ENCODE measurements around the gene JCAD.

Gene JCAD

DNA sequence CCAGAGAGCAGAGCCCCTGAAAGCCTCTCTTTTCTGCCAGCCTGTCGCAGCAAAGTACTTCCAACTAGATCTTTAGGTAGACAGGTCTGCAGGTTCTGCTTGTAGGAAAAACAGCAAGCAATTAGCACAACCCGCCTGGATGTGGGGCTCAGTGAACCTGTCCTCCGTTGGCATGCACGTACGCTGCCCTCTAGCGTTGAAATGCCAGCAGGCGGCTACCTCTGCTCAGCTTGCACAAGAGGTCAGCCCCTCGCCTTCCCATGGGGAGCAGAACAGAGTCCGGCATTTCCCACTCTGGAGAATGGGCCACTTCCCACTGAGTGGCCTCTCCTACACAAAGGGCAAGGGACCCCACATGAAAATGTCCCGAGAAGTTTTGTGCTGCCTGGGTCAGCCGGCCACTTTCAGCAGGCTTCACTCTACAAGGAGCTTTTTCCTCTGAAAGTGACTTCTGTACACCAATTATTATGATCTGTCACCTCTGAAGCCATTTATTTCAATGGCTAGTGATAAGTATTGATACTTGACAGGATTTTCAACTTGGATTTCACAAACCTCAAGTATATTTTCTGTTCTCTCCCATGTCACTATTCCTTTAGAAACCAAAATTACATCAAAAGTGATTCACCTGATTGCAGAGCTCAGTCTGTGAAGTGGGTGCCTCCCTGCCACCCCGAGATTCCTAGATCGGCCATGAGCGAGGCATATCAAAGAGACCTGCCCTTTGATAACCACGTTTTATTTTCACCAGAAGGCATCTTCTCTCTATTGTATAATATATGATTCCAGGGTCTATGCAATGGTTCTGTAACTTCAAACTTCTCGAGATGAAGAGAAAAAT lies 56.7 kb downstream of the JCAD start:
- TF ChIP-seq FOXP2 (optimal IDR thresholded peaks at IDR 0.05; ENCODE audit: borderline replicate concordance, extremely low read depth, extremely low read length, insufficient read depth) (peak; percentile 46), TAF1 (IDR thresholded peaks at IDR 0.05; ENCODE audit: borderline replicate concordance, insufficient read depth, low read length) (no peak), POLR2AphosphoS5 (IDR thresholded peaks at IDR 0.05; ENCODE audit: low read depth, low read length) (no peak), SIN3A (IDR thresholded peaks at IDR 0.05; ENCODE audit: borderline replicate concordance, insufficient read depth, low read length) (no peak)
- TF ChIP-seq, protein P1, sequence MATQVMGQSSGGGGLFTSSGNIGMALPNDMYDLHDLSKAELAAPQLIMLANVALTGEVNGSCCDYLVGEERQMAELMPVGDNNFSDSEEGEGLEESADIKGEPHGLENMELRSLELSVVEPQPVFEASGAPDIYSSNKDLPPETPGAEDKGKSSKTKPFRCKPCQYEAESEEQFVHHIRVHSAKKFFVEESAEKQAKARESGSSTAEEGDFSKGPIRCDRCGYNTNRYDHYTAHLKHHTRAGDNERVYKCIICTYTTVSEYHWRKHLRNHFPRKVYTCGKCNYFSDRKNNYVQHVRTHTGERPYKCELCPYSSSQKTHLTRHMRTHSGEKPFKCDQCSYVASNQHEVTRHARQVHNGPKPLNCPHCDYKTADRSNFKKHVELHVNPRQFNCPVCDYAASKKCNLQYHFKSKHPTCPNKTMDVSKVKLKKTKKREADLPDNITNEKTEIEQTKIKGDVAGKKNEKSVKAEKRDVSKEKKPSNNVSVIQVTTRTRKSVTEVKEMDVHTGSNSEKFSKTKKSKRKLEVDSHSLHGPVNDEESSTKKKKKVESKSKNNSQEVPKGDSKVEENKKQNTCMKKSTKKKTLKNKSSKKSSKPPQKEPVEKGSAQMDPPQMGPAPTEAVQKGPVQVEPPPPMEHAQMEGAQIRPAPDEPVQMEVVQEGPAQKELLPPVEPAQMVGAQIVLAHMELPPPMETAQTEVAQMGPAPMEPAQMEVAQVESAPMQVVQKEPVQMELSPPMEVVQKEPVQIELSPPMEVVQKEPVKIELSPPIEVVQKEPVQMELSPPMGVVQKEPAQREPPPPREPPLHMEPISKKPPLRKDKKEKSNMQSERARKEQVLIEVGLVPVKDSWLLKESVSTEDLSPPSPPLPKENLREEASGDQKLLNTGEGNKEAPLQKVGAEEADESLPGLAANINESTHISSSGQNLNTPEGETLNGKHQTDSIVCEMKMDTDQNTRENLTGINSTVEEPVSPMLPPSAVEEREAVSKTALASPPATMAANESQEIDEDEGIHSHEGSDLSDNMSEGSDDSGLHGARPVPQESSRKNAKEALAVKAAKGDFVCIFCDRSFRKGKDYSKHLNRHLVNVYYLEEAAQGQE (IDR thresholded peaks at IDR 0.05; ENCODE audit: insufficient read depth in 1 of 2, low read depth in 2 of 2, low read length in 2 of 2) = no peak

DNA sequence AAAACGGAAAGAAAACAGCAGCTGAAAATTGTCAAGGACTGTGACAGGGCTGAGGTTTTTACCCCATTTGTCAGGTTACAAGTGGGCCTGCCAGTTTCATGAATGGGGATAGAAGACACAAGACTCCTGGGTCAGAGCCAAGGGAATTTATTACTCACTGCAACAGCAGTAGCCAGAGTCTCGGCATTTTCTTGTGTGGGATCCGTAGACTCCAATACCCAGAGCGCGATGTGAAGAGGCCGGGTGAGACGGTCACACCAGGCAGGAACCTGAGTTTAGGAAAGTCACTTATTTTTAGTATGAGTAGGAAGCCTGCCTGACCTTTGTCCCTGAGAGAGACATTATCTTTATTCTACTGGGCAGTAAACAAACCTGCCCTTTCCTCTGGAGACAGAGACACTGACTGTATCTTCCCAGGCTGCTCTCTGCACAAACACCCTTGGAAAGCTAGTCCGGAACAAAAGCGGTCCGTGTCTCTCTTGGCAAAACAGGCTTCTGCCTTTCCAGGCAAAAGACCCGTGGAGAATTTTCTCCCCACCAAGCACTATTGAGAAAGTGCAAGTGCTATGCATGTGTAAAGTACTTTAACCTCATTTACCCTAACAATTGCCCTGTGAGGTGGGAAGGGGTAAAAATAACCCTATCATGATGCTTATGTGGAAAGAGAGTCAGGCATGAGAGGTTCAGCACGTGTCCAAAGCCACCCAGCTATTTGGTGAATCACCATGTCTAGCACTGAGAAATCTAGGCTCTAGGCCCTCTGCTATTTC lies 58.4 kb downstream of the JCAD start:
- TF ChIP-seq FOXP2 (optimal IDR thresholded peaks at IDR 0.05; ENCODE audit: borderline replicate concordance, extremely low read depth, extremely low read length, insufficient read depth) (no peak), TAF1 (IDR thresholded peaks at IDR 0.05; ENCODE audit: borderline replicate concordance, insufficient read depth, low read length) (no peak), POLR2AphosphoS5 (IDR thresholded peaks at IDR 0.05; ENCODE audit: low read depth, low read length) (no peak), SIN3A (IDR thresholded peaks at IDR 0.05; ENCODE audit: borderline replicate concordance, insufficient read depth, low read length) (no peak)
- TF ChIP-seq, protein P1 (IDR thresholded peaks at IDR 0.05; ENCODE audit: insufficient read depth in 1 of 2, low read depth in 2 of 2, low read length in 2 of 2) = no peak

DNA sequence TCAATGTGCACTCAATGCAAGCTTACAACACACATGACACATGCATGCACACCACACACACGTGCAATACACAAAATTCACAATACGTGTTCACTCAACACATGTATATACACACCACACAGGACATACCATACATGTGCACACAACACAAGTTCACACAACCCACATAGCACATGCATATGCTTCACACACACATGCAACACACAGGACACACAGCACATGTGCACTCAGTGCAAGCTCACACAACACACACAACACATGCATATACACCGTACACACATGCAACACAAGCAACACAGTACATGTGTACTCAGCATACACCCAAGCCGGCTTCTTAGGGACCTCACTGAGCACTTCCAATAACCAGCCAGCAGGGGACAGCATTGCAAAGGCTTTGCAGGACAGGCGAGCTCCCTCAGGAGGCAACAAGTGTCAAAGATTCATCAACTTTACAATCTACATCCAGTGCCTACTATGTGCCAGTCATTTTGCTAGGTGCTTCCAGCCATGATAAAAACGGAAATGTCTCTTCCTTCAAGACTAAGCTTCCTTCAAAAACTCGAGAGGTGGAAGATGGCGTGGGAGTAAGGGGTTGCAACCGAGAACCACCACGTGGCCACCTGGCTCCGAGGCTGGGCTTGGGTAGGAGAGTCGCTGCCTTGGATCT lies 61.1 kb downstream of the JCAD start:
- TF ChIP-seq POLR2AphosphoS5 (IDR thresholded peaks at IDR 0.05; ENCODE audit: low read depth, low read length) = no peak
- peak; percentile 28 for TF ChIP-seq FOXP2 (optimal IDR thresholded peaks at IDR 0.05; ENCODE audit: borderline replicate concordance, extremely low read depth, extremely low read length, insufficient read depth)

DNA sequence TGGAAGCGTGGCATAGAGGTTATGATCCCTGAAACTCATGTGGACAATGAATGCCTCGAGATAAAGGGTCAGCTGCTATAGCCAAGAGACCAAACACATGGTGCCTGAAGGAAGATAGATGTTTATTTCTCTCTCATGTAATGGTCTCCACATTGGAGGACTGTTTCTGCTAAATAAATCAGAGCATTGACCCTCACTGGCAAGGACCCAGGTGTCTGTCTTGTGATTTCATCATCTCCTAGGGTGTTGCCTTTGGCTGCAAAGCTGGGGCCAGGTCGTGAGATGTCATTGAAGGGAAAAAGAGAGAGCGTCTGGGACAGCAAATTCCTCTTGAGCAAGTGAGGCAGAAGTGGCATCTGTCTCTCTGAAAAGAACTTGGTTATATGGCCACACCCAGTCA lies 64.6 kb downstream of the JCAD start:
- TF ChIP-seq POLR2AphosphoS5 (IDR thresholded peaks at IDR 0.05; ENCODE audit: low read depth, low read length) = no peak
- no peak for TF ChIP-seq SIN3A (IDR thresholded peaks at IDR 0.05; ENCODE audit: borderline replicate concordance, insufficient read depth, low read length)
- TF ChIP-seq TAF1 (IDR thresholded peaks at IDR 0.05; ENCODE audit: borderline replicate concordance, insufficient read depth, low read length) = no peak
- TF ChIP-seq, protein P1 (IDR thresholded peaks at IDR 0.05; ENCODE audit: insufficient read depth in 1 of 2, low read depth in 2 of 2, low read length in 2 of 2) = no peak
- no peak for TF ChIP-seq FOXP2 (optimal IDR thresholded peaks at IDR 0.05; ENCODE audit: borderline replicate concordance, extremely low read depth, extremely low read length, insufficient read depth)

DNA sequence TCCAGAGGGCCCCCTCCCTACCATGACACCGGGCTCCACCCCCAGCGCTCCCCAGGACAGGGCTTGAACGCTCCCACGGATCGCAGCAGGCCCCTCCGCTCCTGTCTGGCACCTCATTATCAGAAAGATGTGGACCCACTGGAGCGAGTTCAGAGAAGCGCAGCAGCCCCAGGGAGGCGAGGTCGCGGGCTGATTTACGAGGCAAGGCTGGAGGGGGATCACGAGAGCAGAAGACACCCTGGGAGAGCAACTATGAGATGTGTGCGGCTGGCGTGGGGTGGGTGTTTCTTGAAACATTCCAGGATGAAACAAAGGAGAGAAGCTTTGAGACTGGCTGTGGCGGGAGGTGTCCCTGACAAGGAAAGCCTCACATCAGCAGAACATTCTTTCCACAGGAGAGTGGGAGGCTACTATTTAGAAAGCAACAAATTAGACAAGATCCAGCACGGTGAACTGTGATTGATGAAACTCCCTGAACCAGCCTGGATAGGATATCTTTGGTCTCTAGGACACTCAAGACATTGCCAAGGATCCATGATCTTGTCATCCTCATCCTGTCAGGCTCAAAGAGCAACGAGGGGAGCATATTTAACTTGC lies 66.0 kb downstream of the JCAD start:
- TF ChIP-seq TAF1 (IDR thresholded peaks at IDR 0.05; ENCODE audit: borderline replicate concordance, insufficient read depth, low read length) (no peak), FOXP2 (optimal IDR thresholded peaks at IDR 0.05; ENCODE audit: borderline replicate concordance, extremely low read depth, extremely low read length, insufficient read depth) (no peak), SIN3A (IDR thresholded peaks at IDR 0.05; ENCODE audit: borderline replicate concordance, insufficient read depth, low read length) (no peak), POLR2AphosphoS5 (IDR thresholded peaks at IDR 0.05; ENCODE audit: low read depth, low read length) (no peak)
- TF ChIP-seq, protein P1 (IDR thresholded peaks at IDR 0.05; ENCODE audit: insufficient read depth in 1 of 2, low read depth in 2 of 2, low read length in 2 of 2) = no peak
